Glutamatergic neuron (in vitro differentiated cells): Measurements from ENCODE around the gene GPBP1. TPM values are rescaled to one million over a fixed set of nuclear protein-coding genes. Genes with fewer than 3 reads are reported as not detected.

ENCODE experiments used
- DNase-seq: peaks from one replicate; pipeline ENCODE4 v3.0.0; 2022
- H3K27ac Mint-ChIP-seq: one replicate; pipeline ENCODE4 v1.8.0; 2020; ENCODE audit warnings: mild to moderate bottlenecking, mixed read lengths, inconsistent platforms; ENCODE audit not compliant: unreplicated experiment
- H3K27me3 Mint-ChIP-seq: one replicate; pipeline ENCODE4 v1.8.0; 2020; ENCODE audit warnings: mild to moderate bottlenecking, moderate library complexity, mixed read lengths, inconsistent platforms; ENCODE audit not compliant: unreplicated experiment
- H3K36me3 Mint-ChIP-seq: one replicate; pipeline ENCODE4 v1.8.0; 2020; ENCODE audit warnings: mild to moderate bottlenecking, mixed read lengths, inconsistent platforms; ENCODE audit not compliant: unreplicated experiment
- H3K4me1 Mint-ChIP-seq: one replicate; pipeline ENCODE4 v1.8.0; 2020; ENCODE audit warnings: mild to moderate bottlenecking, low read depth, mixed read lengths, inconsistent platforms; ENCODE audit not compliant: unreplicated experiment
- H3K4me3 Mint-ChIP-seq: one replicate; pipeline ENCODE4 v1.8.0; 2020; ENCODE audit warnings: mild to moderate bottlenecking, mixed read lengths, inconsistent platforms; ENCODE audit not compliant: unreplicated experiment
- H3K9me3 Mint-ChIP-seq: one replicate; pipeline ENCODE4 v1.8.0; 2020; ENCODE audit warnings: mild to moderate bottlenecking, moderate library complexity, mixed read lengths, inconsistent platforms; ENCODE audit not compliant: unreplicated experiment
- CTCF ChIP-seq: fragments of 200-600 bp; sonication (generic); IDR thresholded peaks from one replicate; pipeline ENCODE4 v1.5.0; 2021; ENCODE audit not compliant: partially characterized antibody, unreplicated experiment
- total RNA-seq: library from RNA; stranded (reverse); fragmentation: NEBNext Ultra II Directional; extraction: Animal tissue kit (Norgen Biotek cat#: 25700); gene quantifications from one replicate; pipeline ENCODE4 v1.2.1, GENCODE V29; 2021; ENCODE audit not compliant: unreplicated experiment

Gene GPBP1
- total RNA-seq, 1 donor from 2014 or later, result 81.3 TPM

DNA sequence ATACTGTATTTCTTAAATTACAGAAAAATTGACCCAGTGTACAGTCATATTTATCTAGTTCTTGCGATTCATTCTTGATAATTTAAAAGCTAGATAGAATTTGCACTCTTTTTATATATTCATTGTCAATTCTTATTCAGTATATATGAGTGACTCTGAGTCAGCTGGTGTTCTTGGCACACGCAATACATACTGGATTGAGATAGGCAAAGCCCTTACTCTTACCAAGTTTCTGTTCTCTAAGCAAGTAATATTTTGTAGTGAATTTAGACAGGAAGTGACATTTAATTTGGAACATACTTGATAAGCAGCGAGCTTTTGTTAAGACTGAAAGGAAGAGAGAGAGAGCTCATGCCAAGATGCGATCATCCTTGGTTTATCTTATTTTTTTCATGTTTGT, 57.7 kb downstream of the GPBP1 start:
- Mint-ChIP-seq H3K27me3 (no peaks in the 10 kb centered on the region), H3K4me3 (no peak overlapping the region), H3K27ac (no peak overlapping the region), H3K36me3 (peaks cover 22% of the 10 kb centered on the region), H3K4me1 (no peaks in the 10 kb centered on the region), H3K9me3 (peaks cover 1% of the 10 kb centered on the region)
- DNase-seq, result no peak
- TF ChIP-seq CTCF, result no peak

GRCh38 chr5:57232293-57233033, 58.6 kb downstream of the GPBP1 start:
- no peaks in the 10 kb centered on the region for H3K27me3 Mint-ChIP-seq
- H3K9me3 Mint-ChIP-seq, result peaks cover 1% of the 10 kb centered on the region
- DNase-seq, result no peak
- no peak overlapping the region for H3K27ac Mint-ChIP-seq
- peaks cover 22% of the 10 kb centered on the region for H3K36me3 Mint-ChIP-seq
- H3K4me3 Mint-ChIP-seq, result no peak overlapping the region
- TF ChIP-seq CTCF, result no peak
- H3K4me1 Mint-ChIP-seq, result no peaks in the 10 kb centered on the region

- TF ChIP-seq CTCF, result no peak
- H3K36me3 Mint-ChIP-seq, result no peaks in the 10 kb centered on the region
- H3K27me3 Mint-ChIP-seq, result no peaks in the 10 kb centered on the region
- H3K4me1 Mint-ChIP-seq, result no peaks in the 10 kb centered on the region
- H3K4me3 Mint-ChIP-seq, result no peak overlapping the region
- H3K9me3 Mint-ChIP-seq, result peaks cover 2% of the 10 kb centered on the region
- DNase-seq, result no peak
- no peak overlapping the region for H3K27ac Mint-ChIP-seq
Observed at GRCh38 chr5:57243286-57244137, 69.7 kb downstream of the GPBP1 start.

DNA sequence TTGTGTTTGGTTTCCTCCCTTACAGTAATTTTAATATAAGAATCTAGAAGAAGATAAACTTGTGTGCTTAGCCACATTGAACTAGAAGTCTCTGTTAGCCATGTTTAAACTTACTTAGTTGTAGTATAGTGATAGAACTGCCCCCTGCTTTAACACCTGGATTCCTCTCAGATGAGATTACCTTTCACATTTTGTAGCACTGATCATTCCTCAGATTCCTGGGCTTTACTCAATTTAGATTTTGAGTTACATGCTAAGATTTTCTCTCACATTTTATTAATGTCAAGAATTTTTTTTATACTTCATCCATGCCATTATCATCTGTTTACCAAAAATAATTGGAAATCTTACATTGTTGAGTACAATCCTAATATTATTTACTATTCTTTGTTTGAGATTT, 70.5 kb downstream of the GPBP1 start:
- Mint-ChIP-seq H3K4me3 (no peak overlapping the region), H3K27me3 (no peaks in the 10 kb centered on the region), H3K27ac (no peak overlapping the region), H3K9me3 (peaks cover 2% of the 10 kb centered on the region), H3K36me3 (no peaks in the 10 kb centered on the region), H3K4me1 (no peaks in the 10 kb centered on the region)
- TF ChIP-seq CTCF, result no peak
- no peak for DNase-seq

DNA sequence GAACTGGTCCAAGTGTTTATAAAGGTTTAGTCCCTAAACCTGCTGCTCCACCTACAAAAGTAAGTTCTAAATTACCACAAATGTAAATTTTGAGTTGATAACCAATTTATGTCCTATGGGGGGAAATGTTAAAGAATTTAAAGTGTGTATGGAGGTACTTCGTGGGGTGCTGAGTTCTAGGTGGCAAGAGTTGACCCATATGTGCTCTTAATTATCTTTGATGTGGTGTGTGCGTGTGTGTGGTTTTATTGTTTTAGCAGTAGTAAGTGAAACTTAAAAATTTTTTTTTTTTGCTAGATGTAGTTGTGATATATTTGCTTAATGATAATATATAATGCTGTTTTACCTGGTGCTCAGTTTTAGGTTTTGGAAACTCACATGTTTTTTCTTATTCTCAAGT, 72.6 kb downstream of the GPBP1 start:
- Mint-ChIP-seq H3K27me3 (peaks cover 3% of the 10 kb centered on the region), H3K36me3 (no peaks in the 10 kb centered on the region), H3K9me3 (peaks cover 2% of the 10 kb centered on the region), H3K27ac (no peak overlapping the region), H3K4me3 (no peak overlapping the region), H3K4me1 (no peaks in the 10 kb centered on the region)
- DNase-seq, result no peak
- TF ChIP-seq CTCF, result no peak
